Endothelial cell of umbilical vein (primary cell): ENCODE measurements around the gene KMT2C. TPM values are rescaled to one million over a fixed set of nuclear protein-coding genes. Genes with fewer than 3 reads are reported as not detected.

Source experiments
- BruUV-seq: library from RNA; stranded (reverse); fragments of 400-500 nt; replicated peaks from 2 replicates; lab custom pipeline; 2021; lab: Mats Ljungman, UMichigan
- CTCF ChIA-PET: fragments of 300-600, 350-600 bp; sonication (Branson Sonifier 250); formaldehyde crosslinking; loops from one replicate; lab custom pipeline; 2021; ENCODE audit warnings: antibody characterized with exemption, inconsistent platforms; lab: Charles Lee
- POLR2A ChIA-PET: fragments of 300-600, 350-600 bp; sonication (Branson Sonifier 250); formaldehyde crosslinking; loops from one replicate; lab custom pipeline; 2021; ENCODE audit warnings: antibody characterized with exemption, inconsistent platforms; lab: Charles Lee
- DNase-seq: peaks from one replicate; pipeline ENCODE4 v3.0.0-alpha.2; 2011; ENCODE audit warnings: low read depth, low spot score
- FAIRE-seq: peaks from 2 replicates; lab custom pipeline; 2011; peaks lifted over from hg19 to GRCh38; lab: Jason Lieb, UNC
- H2AFZ ChIP-seq: 2 replicates; pipeline ENCODE4 v1.6.0; 2012; ENCODE audit warnings: low read depth, low read length, control low read depth, inconsistent platforms
- H3K27ac ChIP-seq: 2 replicates; pipeline ENCODE4 v1.5.1; 2011; ENCODE audit warnings: low read depth, mild to moderate bottlenecking, control low read depth, low read length, moderate library complexity; ENCODE audit not compliant: insufficient read depth
- H3K27me3 ChIP-seq, 2 experiments: 2 replicates each; pipeline versions ENCODE4 v1.6.0 to v1.6.1; 2011; ENCODE audit warnings: low read length in 2 of 2, mixed read lengths in 1 of 2; ENCODE audit not compliant: control insufficient read depth in 2 of 2, insufficient read depth in 2 of 2
- H3K36me3 ChIP-seq, 2 experiments: 2 replicates in 1 of 2; 3 replicates in 1 of 2; pipeline ENCODE4 v1.5.1; 2011; ENCODE audit warnings: low read length in 2 of 2, mild to moderate bottlenecking in 1 of 2, moderate library complexity in 1 of 2; ENCODE audit not compliant: control insufficient read depth in 2 of 2, insufficient read depth in 2 of 2; ENCODE audit errors: extremely low read depth in 1 of 2
- H3K4me1 ChIP-seq: 3 replicates; pipeline ENCODE4 v1.5.1; 2011; ENCODE audit warnings: mild to moderate bottlenecking, low read length; ENCODE audit not compliant: control insufficient read depth, insufficient read depth; ENCODE audit errors: extremely low read depth
- H3K4me2 ChIP-seq: 2 replicates; pipeline ENCODE4 v1.6.1; 2011; ENCODE audit warnings: low read length, control low read depth, mixed read lengths; ENCODE audit not compliant: insufficient read depth
- H3K4me3 ChIP-seq, 3 experiments: fragments of 200-600 bp in 1 of 3; sonication (generic), shearing (Covaris generic) in 1 of 3; replicated peaks in 1 of 3; 2 replicates each; pipeline ENCODE4 v1.5.1; 2011 to 2016; ENCODE audit warnings: control low read depth in 3 of 3, low read length in 3 of 3, mild to moderate bottlenecking in 2 of 3, inconsistent platforms in 1 of 3, low read depth in 1 of 3, moderate library complexity in 1 of 3; ENCODE audit not compliant: insufficient read depth in 1 of 3
- H3K79me2 ChIP-seq: 2 replicates; pipeline ENCODE4 v1.6.0; 2012; ENCODE audit warnings: low read length, inconsistent platforms; ENCODE audit not compliant: control insufficient read depth, insufficient read depth
- H3K9ac ChIP-seq: replicated peaks from 2 replicates; pipeline ENCODE3; 2011; ENCODE audit warnings: low read length, control low read depth; ENCODE audit not compliant: insufficient read depth; ENCODE audit errors: extremely low read depth
- H3K9me1 ChIP-seq: replicated peaks from 3 replicates; pipeline ENCODE4 v1.6.0; 2011; ENCODE audit warnings: mild to moderate bottlenecking, low read length; ENCODE audit not compliant: control insufficient read depth, insufficient read depth; ENCODE audit errors: extremely low read depth
- H3K9me3 ChIP-seq: replicated peaks from 2 replicates; pipeline ENCODE4 v1.5.1; 2012; ENCODE audit warnings: low read length, inconsistent platforms; ENCODE audit not compliant: control insufficient read depth, insufficient read depth
- H4K20me1 ChIP-seq: replicated peaks from 2 replicates; pipeline ENCODE3; 2011; ENCODE audit warnings: mild to moderate bottlenecking, low read length; ENCODE audit not compliant: control insufficient read depth, insufficient read depth; ENCODE audit errors: extremely low read depth
- JUN ChIP-seq: IDR thresholded peaks from 2 replicates; pipeline ENCODE4 v1.6.1; 2011; ENCODE audit warnings: borderline replicate concordance, low read depth; ENCODE audit not compliant: insufficient read length, insufficient read depth
- POLR2A ChIP-seq: IDR thresholded peaks from 2 replicates; pipeline ENCODE4 v1.6.1; 2012; ENCODE audit warnings: low read depth, mild to moderate bottlenecking, control low read depth, low read length
- POLR2AphosphoS5 ChIP-seq: IDR thresholded peaks from 2 replicates; pipeline ENCODE4 v1.6.1; 2012; ENCODE audit warnings: low read depth, mild to moderate bottlenecking, control low read depth, low read length, moderate library complexity; ENCODE audit not compliant: insufficient read depth
- dilution Hi-C: fragments of 300-500 bp; cut with MboI; formaldehyde crosslinking; loops from one replicate; pipeline ENCODE4 v1.15.0; 2019; ENCODE audit warnings: low sequenced_read_pairs; ENCODE audit not compliant: extremely low pct_ligation_motif_present
- intact Hi-C: fragments of 100-400 bp; cut with micrococcal nuclease; formaldehyde crosslinking; loops from one replicate; pipeline ENCODE4 v1.10.0; 2022
- polyA plus RNA-seq, 4 experiments: library from polyadenylated mRNA; depleted of rRNA in 3 of 4; stranded (reverse) in 3 of 4; unstranded in 1 of 4; fragments of >200 nt; gene quantifications; 2 replicates each; pipeline versions ENCODE4 v1.2.1 to v1.2.3, GENCODE V29; 2011 to 2012; ENCODE audit warnings: missing spikeins in 1 of 4
- total RNA-seq: library from RNA; stranded (reverse); gene quantifications from 2 replicates; pipeline ENCODE4 v1.2.3, GENCODE V29; 2021

KMT2C gene
- total and polyA plus RNA-seq, 2 donors (not counting 3 experiments of a cell fraction or from before 2014, with no cell fraction given): 8.0 to 53.7 TPM

DNA sequence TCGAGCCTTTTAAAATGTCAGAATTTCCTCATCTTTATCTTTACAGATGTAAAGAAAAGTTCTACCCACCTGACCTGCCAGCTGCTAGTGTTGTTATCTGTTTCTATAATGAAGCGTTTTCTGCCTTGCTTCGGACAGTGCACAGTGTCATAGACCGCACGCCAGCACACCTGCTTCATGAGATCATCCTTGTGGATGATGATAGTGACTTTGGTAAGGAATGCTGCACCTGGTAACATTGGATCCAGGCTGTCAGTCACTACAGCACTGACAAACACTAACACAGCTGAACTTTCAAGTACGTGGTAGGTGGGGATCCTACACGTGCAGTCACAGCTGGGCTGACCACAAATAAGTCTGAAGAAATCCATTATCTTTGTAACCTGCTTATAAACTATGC lies 332.7 kb downstream of the KMT2C start:
- CTCF ChIA-PET: no interaction called here
- Histone ChIP-seq H3K9me3 (no peaks in the 10 kb centered on the region), H3K27me3 (no peaks in the 10 kb centered on the region), H4K20me1 (no peaks in the 10 kb centered on the region), H3K4me3 (no peak overlapping the region), H3K4me2 (no peak overlapping the region), H3K9ac (no peak overlapping the region), H3K27ac (no peak overlapping the region), H2AFZ (no peak overlapping the region), H3K36me3 (peaks cover 3 to 5% of the 10 kb centered on the region in 2 experiments), H3K9me1 (no peaks in the 10 kb centered on the region), H3K4me1 (no peaks in the 10 kb centered on the region), H3K79me2 (no peaks in the 10 kb centered on the region)
- no peak for TF ChIP-seq JUN
- no peak for TF ChIP-seq POLR2AphosphoS5
- TF ChIP-seq POLR2A: no peak
- FAIRE-seq (no peak), DNase-seq (no peak)
- POLR2A ChIA-PET: no interaction called here
- dilution Hi-C loops: no loop called here
- intact Hi-C loops: no loop called here
- no TSS peak for BruUV-seq

DNA sequence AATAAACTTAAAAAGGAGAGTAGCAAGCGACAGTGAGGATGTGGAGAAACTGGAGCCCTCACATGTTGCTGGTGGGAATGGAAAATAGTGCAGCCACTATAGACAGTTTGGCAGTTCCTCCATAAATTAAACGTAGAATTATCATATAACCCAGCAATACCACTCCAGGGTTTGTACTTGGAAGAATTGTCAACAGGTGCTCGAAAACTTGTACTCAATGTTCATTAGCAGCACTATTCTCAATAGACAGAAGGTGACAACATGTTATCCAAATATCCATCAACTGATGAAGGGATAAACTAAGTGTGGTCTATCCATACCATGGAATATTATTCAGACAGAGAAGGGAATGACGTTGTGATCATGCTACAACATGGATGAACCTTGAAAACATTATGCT lies 338.5 kb downstream of the KMT2C start:
- Histone ChIP-seq H2AFZ (no peak overlapping the region), H3K4me3 (no peak overlapping the region), H4K20me1 (no peaks in the 10 kb centered on the region), H3K4me1 (no peaks in the 10 kb centered on the region), H3K27ac (no peak overlapping the region), H3K4me2 (no peak overlapping the region), H3K9me1 (no peaks in the 10 kb centered on the region), H3K36me3 (peaks cover 0 to 2% of the 10 kb centered on the region in 2 experiments), H3K9ac (no peak overlapping the region), H3K79me2 (no peaks in the 10 kb centered on the region), H3K27me3 (no peaks in the 10 kb centered on the region), H3K9me3 (no peaks in the 10 kb centered on the region)
- FAIRE-seq (no peak), DNase-seq (no peak)
- no TSS peak for BruUV-seq
- ChIA-PET CTCF (no interaction called here), POLR2A (no interaction called here)
- intact Hi-C loops (no loop called here), dilution Hi-C loops (no loop called here)
- TF ChIP-seq POLR2AphosphoS5: no peak
